Osteoblast (primary cell): Measurements from ENCODE around the gene TMEM63B. TPM values are rescaled to one million over a fixed set of nuclear protein-coding genes. Genes with fewer than 3 reads are reported as not detected.

Experiments used
- DNase-seq: peaks from one replicate; pipeline ENCODE4 v3.0.0; 2011; ENCODE audit warnings: low spot score, mixed read lengths; ENCODE audit not compliant: insufficient read length; ENCODE audit errors: missing footprints
- H2AFZ ChIP-seq: 2 replicates; pipeline ENCODE4 v1.6.0; 2011; ENCODE audit warnings: mild to moderate bottlenecking, low read length
- H3K27ac ChIP-seq: 2 replicates; pipeline ENCODE4 v1.5.1; 2011; ENCODE audit warnings: mild to moderate bottlenecking, low read depth, low read length, moderate library complexity
- H3K27me3 ChIP-seq: 2 replicates; pipeline ENCODE4 v1.6.0; 2012; ENCODE audit warnings: mild to moderate bottlenecking, control low read depth, inconsistent platforms, low read length, moderate library complexity; ENCODE audit not compliant: insufficient read depth
- H3K36me3 ChIP-seq: 2 replicates; pipeline ENCODE4 v1.5.1; 2011; ENCODE audit warnings: mild to moderate bottlenecking, low read length, control low read depth, moderate library complexity; ENCODE audit not compliant: insufficient read depth
- H3K4me1 ChIP-seq: 2 replicates; pipeline ENCODE4 v1.5.1; 2011; ENCODE audit warnings: mild to moderate bottlenecking, low read length, control low read depth, moderate library complexity; ENCODE audit not compliant: insufficient read depth
- H3K4me2 ChIP-seq: 2 replicates; pipeline ENCODE4 v1.6.0; 2011; ENCODE audit warnings: mild to moderate bottlenecking, low read length; ENCODE audit not compliant: insufficient read depth
- H3K4me3 ChIP-seq: fragments of 200-600 bp; sonication (generic); 3 replicates; pipeline ENCODE4 v1.5.1; 2012; ENCODE audit warnings: mild to moderate bottlenecking, low read length, inconsistent platforms; ENCODE audit not compliant: insufficient read depth
- H3K79me2 ChIP-seq: 2 replicates; pipeline ENCODE4 v1.6.0; 2012; ENCODE audit warnings: mild to moderate bottlenecking, low read length, control low read depth, inconsistent platforms; ENCODE audit not compliant: insufficient read depth
- H3K9me3 ChIP-seq: 2 replicates; pipeline ENCODE4 v1.5.1; 2011; ENCODE audit warnings: low read depth, low read length, control low read depth
- H4K20me1 ChIP-seq: 2 replicates; pipeline ENCODE4 v1.6.0; 2012; ENCODE audit warnings: mild to moderate bottlenecking, low read length, control low read depth; ENCODE audit not compliant: insufficient read depth
- CTCF ChIP-seq: IDR thresholded peaks from 2 replicates; pipeline ENCODE4 v1.5.1; 2011; ENCODE audit warnings: mild to moderate bottlenecking, low read depth, low read length, moderate library complexity; ENCODE audit errors: extremely low read depth
- total RNA-seq: library from RNA; depleted of rRNA; stranded (reverse); fragments of >200 nt; gene quantifications from 2 replicates; pipeline ENCODE4 v1.2.3, GENCODE V29; 2012

Gene TMEM63B
- total RNA-seq, 1 donor = 36.6 TPM

- H3K36me3 ChIP-seq = no peaks in the 10 kb centered on the region
- DNase-seq = no peak
- H3K9me3 ChIP-seq = no peaks in the 10 kb centered on the region
- H4K20me1 ChIP-seq = no peaks in the 10 kb centered on the region
- H3K4me2 ChIP-seq = no peak overlapping the region
- H2AFZ ChIP-seq = no peak overlapping the region
- no peaks in the 10 kb centered on the region for H3K4me1 ChIP-seq
- H3K79me2 ChIP-seq = no peaks in the 10 kb centered on the region
- no peak overlapping the region for H3K4me3 ChIP-seq
- no peak overlapping the region for H3K27ac ChIP-seq
- peaks cover 14% of the 10 kb centered on the region for H3K27me3 ChIP-seq
- no peak for TF ChIP-seq CTCF
These were observed 58.7 kb downstream of the TMEM63B start for GRCh38 chr6:44185953-44186634.

- Histone ChIP-seq H3K36me3 (no peaks in the 10 kb centered on the region), H3K79me2 (no peaks in the 10 kb centered on the region), H3K27ac (no peak overlapping the region), H3K4me1 (no peaks in the 10 kb centered on the region), H2AFZ (no peak overlapping the region), H4K20me1 (no peaks in the 10 kb centered on the region), H3K4me2 (no peak overlapping the region), H3K9me3 (no peaks in the 10 kb centered on the region), H3K27me3 (peaks cover 14% of the 10 kb centered on the region), H3K4me3 (no peak overlapping the region)
- TF ChIP-seq CTCF = no peak
- no peak for DNase-seq
These were observed 59.3 kb downstream of the TMEM63B start for GRCh38 chr6:44186635-44187025.

GRCh38 chr6:44188819-44189218 lies 61.5 kb downstream of the TMEM63B start:
- Histone ChIP-seq H3K4me1 (no peaks in the 10 kb centered on the region), H3K9me3 (no peaks in the 10 kb centered on the region), H3K4me2 (no peak overlapping the region), H3K4me3 (no peak overlapping the region), H3K27ac (no peak overlapping the region), H3K79me2 (no peaks in the 10 kb centered on the region), H3K36me3 (no peaks in the 10 kb centered on the region), H3K27me3 (peaks cover 12% of the 10 kb centered on the region), H4K20me1 (no peaks in the 10 kb centered on the region), H2AFZ (no peak overlapping the region)
- no peak for TF ChIP-seq CTCF
- no peak for DNase-seq

GRCh38 chr6:44189257-44189656 lies 61.9 kb downstream of the TMEM63B start:
- Histone ChIP-seq H3K4me1 (no peaks in the 10 kb centered on the region), H3K9me3 (no peaks in the 10 kb centered on the region), H3K79me2 (no peaks in the 10 kb centered on the region), H2AFZ (no peak overlapping the region), H3K27me3 (peaks cover 10% of the 10 kb centered on the region), H4K20me1 (no peaks in the 10 kb centered on the region), H3K27ac (no peak overlapping the region), H3K36me3 (no peaks in the 10 kb centered on the region), H3K4me2 (no peak overlapping the region), H3K4me3 (no peak overlapping the region)
- TF ChIP-seq CTCF = no peak
- DNase-seq = no peak
